Panc1 (cell line): Measurements from ENCODE around the gene ALG2. TPM values are rescaled to one million over a fixed set of nuclear protein-coding genes. Genes with fewer than 3 reads are reported as not detected.

Source experiments
- ATAC-seq: fragments of 200-7000 bp; cut with Tn5 transposase; 2 replicates; pipeline ENCODE4 v1.9.1; 2020; ENCODE audit warnings: mild to moderate bottlenecking, moderate library complexity
- BruUV-seq: library from RNA; stranded (reverse); fragments of 400-500 nt; replicated peaks from 2 replicates; lab custom pipeline; 2021; lab: Mats Ljungman, UMichigan
- CTCF ChIA-PET: fragments of 300-600 bp; sonication (Branson Sonifier 250); formaldehyde crosslinking; loops from one replicate; lab custom pipeline; 2022; ENCODE audit warnings: antibody characterized with exemption; lab: Charles Lee
- POLR2A ChIA-PET: fragments of 300-600 bp; sonication (Branson Sonifier 250); formaldehyde crosslinking; loops from one replicate; lab custom pipeline; 2022; ENCODE audit warnings: antibody characterized with exemption; lab: Charles Lee
- DNase-seq: peaks from one replicate; pipeline ENCODE4 v3.0.0-alpha.2; 2010; ENCODE audit warnings: low read depth, low spot score
- H3K27ac ChIP-seq: 2 replicates; pipeline ENCODE4 v1.5.1; 2011; ENCODE audit warnings: mild to moderate bottlenecking, low read length, inconsistent platforms
- H3K27me3 ChIP-seq: fragments of 200-500 bp; sonication (Bioruptor generic); 2 replicates; pipeline ENCODE4 v1.6.0; 2014; ENCODE audit warnings: low read length, inconsistent platforms; ENCODE audit not compliant: control insufficient read depth, insufficient read depth
- H3K36me3 ChIP-seq: fragments of 200-500 bp; sonication (Bioruptor generic); 2 replicates; pipeline ENCODE4 v1.5.1; 2014; ENCODE audit warnings: inconsistent platforms, mild to moderate bottlenecking, low read length, moderate library complexity; ENCODE audit not compliant: control insufficient read depth, insufficient read depth
- H3K4me1 ChIP-seq: 2 replicates; pipeline ENCODE4 v1.5.1; 2011; ENCODE audit warnings: inconsistent platforms, mild to moderate bottlenecking, low read length, moderate library complexity; ENCODE audit not compliant: control insufficient read depth, insufficient read depth
- H3K4me3 ChIP-seq, 2 experiments: 2 replicates each; pipeline ENCODE4 v1.5.1; 2011 to 2012; ENCODE audit warnings: low read depth in 2 of 2, low read length in 2 of 2, mild to moderate bottlenecking in 2 of 2, inconsistent platforms in 1 of 2, moderate library complexity in 1 of 2
- H3K9me3 ChIP-seq: fragments of 200-500 bp; sonication (Bioruptor generic); 2 replicates; pipeline ENCODE4 v1.5.1; 2014; ENCODE audit warnings: low read depth, mild to moderate bottlenecking, inconsistent platforms, low read length, moderate library complexity; ENCODE audit not compliant: control insufficient read depth, insufficient read depth
- CTCF ChIP-seq: fragments of 450-650 bp; IDR thresholded peaks from 2 replicates; pipeline ENCODE4 v1.5.1; 2017; ENCODE audit warnings: mild to moderate bottlenecking
- POLR2AphosphoS5 ChIP-seq: IDR thresholded peaks from 2 replicates; pipeline ENCODE4 v1.6.1; 2012; ENCODE audit warnings: mild to moderate bottlenecking, low read depth, low read length, moderate library complexity
- REST ChIP-seq, 2 experiments: IDR thresholded peaks; 2 replicates each; pipeline ENCODE4 v1.6.1; 2011 to 2012; ENCODE audit warnings: low read depth in 2 of 2, control low read depth in 1 of 2, low read length in 1 of 2, mild to moderate bottlenecking in 1 of 2, moderate library complexity in 1 of 2; ENCODE audit not compliant: insufficient read depth in 1 of 2
- SIN3A ChIP-seq: IDR thresholded peaks from 2 replicates; pipeline ENCODE4 v1.6.1; 2012; ENCODE audit warnings: low read depth, mild to moderate bottlenecking, low read length, moderate library complexity, borderline replicate concordance; ENCODE audit not compliant: insufficient read depth
- TCF7L2 ChIP-seq: IDR thresholded peaks from 2 replicates; pipeline ENCODE4 v1.6.1; 2011; ENCODE audit warnings: mild to moderate bottlenecking, low read depth, low read length, inconsistent platforms
- in situ Hi-C: cut with HindIII; loops from 2 replicates; pipeline ENCODE4 v1.10.0; 2016; ENCODE audit warnings: low sequenced_read_pairs, low pct_unique_long_range_greater_than_20kb
- intact Hi-C: fragments of 100-400 bp; cut with micrococcal nuclease; formaldehyde crosslinking; loops from one replicate; pipeline ENCODE4 v1.10.0; 2022; ENCODE audit not compliant: unreplicated experiment
- total RNA-seq: library from RNA; stranded (reverse); gene quantifications from one replicate; pipeline ENCODE4 v1.2.1, GENCODE V29; 2021; ENCODE audit not compliant: unreplicated experiment

The ALG2 gene
- total RNA-seq, 1 experiment from 2014 or later = 20.8 TPM

DNA sequence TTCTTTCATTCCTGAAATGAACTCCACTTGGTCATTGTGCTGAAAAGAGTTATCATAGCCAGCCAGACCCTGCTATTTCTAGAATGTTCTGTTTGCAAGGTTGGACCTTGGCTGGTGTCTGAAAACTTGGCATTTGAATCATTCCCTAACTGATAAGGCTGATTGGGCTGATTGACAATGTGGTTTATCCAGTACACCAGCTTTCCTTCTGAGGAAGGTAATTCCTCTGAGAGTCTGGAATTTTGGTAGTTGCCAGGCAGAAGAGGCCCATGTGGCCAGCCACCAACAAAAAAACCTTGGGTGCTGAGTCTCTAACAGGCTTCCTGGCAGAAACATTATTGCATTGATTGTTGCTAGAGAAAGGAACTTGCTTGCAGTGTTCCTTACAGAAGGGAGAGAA lies 15.6 kb upstream of the ALG2 start:
- intact Hi-C loops (no loop called here), in situ Hi-C loops (no loop called here)
- no peak for TF ChIP-seq POLR2AphosphoS5
- TF ChIP-seq TCF7L2 = no peak
- no peak for TF ChIP-seq REST (IDR thresholded peaks at IDR 0.05; ENCODE audit: insufficient read depth in 1 of 2, low read depth in 2 of 2, low read length in 1 of 2)
- TF ChIP-seq CTCF = no peak
- no peak for TF ChIP-seq SIN3A
- Histone ChIP-seq H3K4me1 (no peaks in the 10 kb centered on the region), H3K27me3 (no peaks in the 10 kb centered on the region), H3K27ac (no peak overlapping the region), H3K4me3 (no peak overlapping the region), H3K36me3 (no peaks in the 10 kb centered on the region), H3K9me3 (no peaks in the 10 kb centered on the region)
- no TSS peak for BruUV-seq
- CTCF ChIA-PET = no interaction called here
- DNase-seq = no peak
- POLR2A ChIA-PET = no interaction called here
- ATAC-seq = no peak

GRCh38 chr9:99235926-99236634 lies 14.3 kb upstream of the ALG2 start:
- ATAC-seq = no peak

More at GRCh38 chr9:99235926-99236634, 14.3 kb upstream of the ALG2 start:
- ChIA-PET POLR2A (no interaction called here), CTCF (no interaction called here)
- intact Hi-C loops (no loop called here), in situ Hi-C loops (no loop called here)
- Histone ChIP-seq H3K4me3 (no peak overlapping the region), H3K9me3 (no peaks in the 10 kb centered on the region), H3K27me3 (no peaks in the 10 kb centered on the region), H3K4me1 (no peaks in the 10 kb centered on the region), H3K36me3 (no peaks in the 10 kb centered on the region), H3K27ac (no peak overlapping the region)
- no TSS peak for BruUV-seq
- TF ChIP-seq CTCF (no peak), TCF7L2 (no peak), SIN3A (no peak), POLR2AphosphoS5 (no peak), REST (IDR thresholded peaks at IDR 0.05; ENCODE audit: insufficient read depth in 1 of 2, low read depth in 2 of 2, low read length in 1 of 2) (no peak)
- DNase-seq = no peak
